CD14-positive monocyte (primary cell): ENCODE measurements around the gene WDR81. TPM values are rescaled to one million over a fixed set of nuclear protein-coding genes. Genes with fewer than 3 reads are reported as not detected.

Experiments used
- DNase-seq, 3 donors: peaks; one replicate each; pipeline ENCODE4 v3.0.0-alpha.2; 2011 to 2022
- H2AFZ ChIP-seq: 2 replicates; pipeline ENCODE4 v1.6.0; 2012; ENCODE audit warnings: mild to moderate bottlenecking, low read depth, low read length, inconsistent platforms; ENCODE audit not compliant: insufficient read depth, poor library complexity, severe bottlenecking
- H3K27ac ChIP-seq, 2 donors: 1 replicate in 1 of 2; 2 replicates in 1 of 2; pipeline ENCODE4 v1.5.1; 2012 to 2013; ENCODE audit warnings: low read length in 2 of 2, control low read depth in 1 of 2, inconsistent platforms in 1 of 2, low read depth in 1 of 2, mild to moderate bottlenecking in 1 of 2
- H3K27me3 ChIP-seq, 2 donors: one replicate each; pipeline versions ENCODE4 v1.6.0 to v1.6.1; 2011 to 2013; ENCODE audit warnings: low read length in 2 of 2; ENCODE audit not compliant: control insufficient read depth in 2 of 2, insufficient read depth in 2 of 2
- H3K36me3 ChIP-seq, 2 donors: replicated peaks in 1 of 2; 1 replicate in 1 of 2; 2 replicates in 1 of 2; pipeline versions ENCODE4 v1.5.1 to v1.6.1; 2012 to 2013; ENCODE audit warnings: low read length in 2 of 2, control low read depth in 1 of 2, inconsistent platforms in 1 of 2, mild to moderate bottlenecking in 1 of 2; ENCODE audit not compliant: insufficient read depth in 2 of 2, control insufficient read depth in 1 of 2
- H3K4me1 ChIP-seq, 2 donors: 1 replicate in 1 of 2; 2 replicates in 1 of 2; pipeline versions ENCODE4 v1.5.1 to v1.6.1; 2012 to 2013; ENCODE audit warnings: low read length in 2 of 2, control low read depth in 1 of 2, inconsistent platforms in 1 of 2, mild to moderate bottlenecking in 1 of 2, moderate library complexity in 1 of 2; ENCODE audit not compliant: insufficient read depth in 2 of 2, control insufficient read depth in 1 of 2
- H3K4me2 ChIP-seq: replicated peaks from 2 replicates; pipeline ENCODE3; 2012; ENCODE audit warnings: low read length, moderate library complexity, mild to moderate bottlenecking; ENCODE audit not compliant: poor library complexity, severe bottlenecking; ENCODE audit errors: extremely low read depth
- H3K4me3 ChIP-seq, 3 experiments: fragments of 200-600 bp in 1 of 3; sonication (generic) in 1 of 3; replicated peaks in 1 of 3; 1 replicate in 2 of 3; 2 replicates in 1 of 3; pipeline ENCODE4 v1.5.1; 2011 to 2013; ENCODE audit warnings: low read length in 3 of 3, mild to moderate bottlenecking in 3 of 3, control low read depth in 2 of 3, low read depth in 2 of 3, inconsistent platforms in 1 of 3, moderate library complexity in 1 of 3
- H3K79me2 ChIP-seq: 2 replicates; pipeline ENCODE4 v1.6.0; 2012; ENCODE audit warnings: mild to moderate bottlenecking, control low read depth, inconsistent platforms, low read length, moderate library complexity; ENCODE audit not compliant: insufficient read depth
- H3K9ac ChIP-seq: 2 replicates; pipeline ENCODE4 v1.6.0; 2017; ENCODE audit warnings: low read length, mild to moderate bottlenecking; ENCODE audit not compliant: insufficient read depth, poor library complexity, severe bottlenecking
- H3K9me3 ChIP-seq, 2 donors: replicated peaks in 1 of 2; 1 replicate in 1 of 2; 2 replicates in 1 of 2; pipeline versions ENCODE4 v1.5.1 to v1.6.1; 2012 to 2013; ENCODE audit warnings: low read length in 2 of 2, control low read depth in 1 of 2; ENCODE audit not compliant: control insufficient read depth in 1 of 2, insufficient read depth in 1 of 2
- H4K20me1 ChIP-seq: 2 replicates; pipeline ENCODE4 v1.6.0; 2012; ENCODE audit warnings: mild to moderate bottlenecking, low read length, control low read depth, moderate library complexity; ENCODE audit not compliant: insufficient read depth
- H3K27ac Mint-ChIP-seq, 7 donors: one replicate each; pipeline ENCODE4 v1.8.0; 2020; ENCODE audit warnings: mild to moderate bottlenecking in 7 of 7, mixed read lengths in 7 of 7, moderate library complexity in 6 of 7, inconsistent platforms in 2 of 7
- H3K27me3 Mint-ChIP-seq, 3 donors: one replicate each; pipeline ENCODE4 v1.8.0; 2021 to 2022; ENCODE audit warnings: low read depth in 3 of 3, mild to moderate bottlenecking in 3 of 3, mixed read lengths in 3 of 3, moderate library complexity in 3 of 3, inconsistent platforms in 1 of 3
- H3K36me3 Mint-ChIP-seq, 2 donors: one replicate each; pipeline ENCODE4 v1.8.0; 2020; ENCODE audit warnings: mixed read lengths in 2 of 2, inconsistent platforms in 1 of 2, mild to moderate bottlenecking in 1 of 2
- H3K4me1 Mint-ChIP-seq: one replicate; pipeline ENCODE4 v1.8.0; 2020; ENCODE audit warnings: mild to moderate bottlenecking, mixed read lengths
- H3K4me3 Mint-ChIP-seq, 2 donors: one replicate each; pipeline ENCODE4 v1.8.0; 2020; ENCODE audit warnings: mild to moderate bottlenecking in 2 of 2, mixed read lengths in 2 of 2, moderate library complexity in 1 of 2
- H3K9me3 Mint-ChIP-seq, 7 donors: one replicate each; pipeline ENCODE4 v1.8.0; 2020 to 2022; ENCODE audit warnings: mixed read lengths in 7 of 7, mild to moderate bottlenecking in 6 of 7, moderate library complexity in 6 of 7, inconsistent platforms in 2 of 7
- CTCF ChIP-seq: fragments of 200-600 bp; IDR thresholded peaks from one replicate; pipeline ENCODE4 v1.8.0; 2022; ENCODE audit warnings: antibody characterized with exemption, mild to moderate bottlenecking
- WGBS: methylation state at CpG from one replicate; pipeline ENCODE4 v1.1.5; 2013; ENCODE audit warnings: missing lambda C conversion rate; ENCODE audit not compliant: insufficient coverage; 5-methylcytosine and 5-hydroxymethylcytosine counted together
- intact Hi-C, 2 donors: fragments of 100-400 bp; cut with micrococcal nuclease; formaldehyde crosslinking; loops; one replicate each; pipeline versions ENCODE4 v1.15.0 to v1.15.1; 2023
- polyA plus RNA-seq, 3 donors: library from polyadenylated mRNA; depleted of rRNA in 1 of 3; unstranded in 2 of 3; stranded (reverse) in 1 of 3; fragments of 300-500 nt in 2 of 3; fragments of >200 nt in 1 of 3; fragmentation: Illumina TruSeq in 2 of 3; gene quantifications; 1 replicate in 2 of 3; 2 replicates in 1 of 3; pipeline ENCODE4 v1.2.3, GENCODE V29; 2012 to 2021

The WDR81 gene
- polyA plus RNA-seq, 3 donors, result 6.2 to 45.4 (median 8.8) TPM

GRCh38 chr17:1716076-1716911 is 8.2 kb upstream of the WDR81 start:
- H4K20me1 ChIP-seq, result peaks cover 47% of the 10 kb centered on the region
- H3K9me3 ChIP-seq, result no peaks in the 10 kb centered on the region
- H3K36me3 ChIP-seq, result peaks cover 19 to 26% of the 10 kb centered on the region in 2 donors
- peaks cover 31 to 35% of the 10 kb centered on the region in 2 donors for H3K36me3 Mint-ChIP-seq
- H3K27me3 ChIP-seq, result peaks cover 0 to under 1% of the 10 kb centered on the region in 2 donors
- H3K4me2 ChIP-seq, result peak overlapping the region; percentile 100
- no peak for TF ChIP-seq CTCF
- H3K4me1 Mint-ChIP-seq, result peaks cover 39% of the 10 kb centered on the region
- peaks cover 34 to 41% of the 10 kb centered on the region in 2 donors for H3K4me1 ChIP-seq
- intact Hi-C loops, result loop anchor here (2.0 to 10.0 kb wide), 8 partner anchors 31 to 676 kb away; partner anchors contain the start of genes PRPF8 (in 2 of the 2), DPH1 (in 1 of the 2), RILP (in 1 of the 2) and RPA1 (in 1 of the 2)
- WGBS, result under 1% methylated on average over 60 of the region's 70 CpGs
- peaks cover 4 to 20% (median 5%) of the 10 kb centered on the region in 3 donors for H3K27me3 Mint-ChIP-seq
- peak overlapping the region; percentile 84 to 96 (median 92) for H3K4me3 ChIP-seq
- H3K4me3 Mint-ChIP-seq, result peak overlapping the region; percentile 92 to 93
- H3K27ac ChIP-seq, result peak overlapping the region; percentile 97 to 98
- H3K79me2 ChIP-seq, result peaks cover 37% of the 10 kb centered on the region
- peaks cover 0 to 3% (median 0%) of the 10 kb centered on the region in 7 donors for H3K9me3 Mint-ChIP-seq
- DNase-seq, result peak; percentile 100
- H3K9ac ChIP-seq, result peak overlapping the region; percentile 98
- H3K27ac Mint-ChIP-seq, result peak overlapping the region; percentile 98 to 99 (median 99)
- H2AFZ ChIP-seq, result peak overlapping the region; percentile 66

- H3K4me1 ChIP-seq, result peaks cover 34 to 41% of the 10 kb centered on the region in 2 donors
- H3K4me3 Mint-ChIP-seq, result peak overlapping the region; percentile 92 to 93
- peaks cover 38% of the 10 kb centered on the region for H3K4me1 Mint-ChIP-seq
- peak overlapping the region; percentile 97 to 98 for H3K27ac ChIP-seq
- H3K4me3 ChIP-seq, result peak overlapping the region; percentile 50 to 96 (median 74)
- intact Hi-C loops, result loop anchor here (2.0 to 10.0 kb wide), 8 partner anchors 32 to 675 kb away; partner anchors contain the start of genes PRPF8 (in 2 of the 2), DPH1 (in 1 of the 2), RILP (in 1 of the 2) and RPA1 (in 1 of the 2)
- H3K27me3 ChIP-seq, result no peaks in the 10 kb centered on the region
- H3K79me2 ChIP-seq, result peaks cover 37% of the 10 kb centered on the region
- peak overlapping the region; percentile 98 to 99 (median 99) for H3K27ac Mint-ChIP-seq
- peaks cover 39% of the 10 kb centered on the region for H4K20me1 ChIP-seq
- H2AFZ ChIP-seq, result peak overlapping the region; percentile 87
- H3K9ac ChIP-seq, result peak overlapping the region; percentile 77
- peaks cover 2 to 15% (median 5%) of the 10 kb centered on the region in 3 donors for H3K27me3 Mint-ChIP-seq
- WGBS, result 0% methylated on average over 2 of the region's 13 CpGs
- peaks cover 24 to 27% of the 10 kb centered on the region in 2 donors for H3K36me3 Mint-ChIP-seq
- H3K9me3 ChIP-seq, result no peaks in the 10 kb centered on the region
- no peak for TF ChIP-seq CTCF
- peaks cover 0 to 3% (median 0%) of the 10 kb centered on the region in 7 donors for H3K9me3 Mint-ChIP-seq
- H3K4me2 ChIP-seq, result peak overlapping the region; percentile 100
- peaks cover 17 to 20% of the 10 kb centered on the region in 2 donors for H3K36me3 ChIP-seq
- DNase-seq, result peak; percentile 95 to 97 (median 95)
Measured at GRCh38 chr17:1716912-1717695, 7.4 kb upstream of the WDR81 start.
